ENCODE results near the gene CMKLR1.

CMKLR1 gene

GRCh38 chr12:108360487-108360886, 21.4 kb upstream of the CMKLR1 start:
- DNase-seq, result no peak

GRCh38 chr12:108360057-108360456, 20.9 kb upstream of the CMKLR1 start:
- DNase-seq, result no peak

GRCh38 chr12:108358580-108358965, 19.5 kb upstream of the CMKLR1 start:
- no peak for DNase-seq

GRCh38 chr12:108357834-108358579, 18.9 kb upstream of the CMKLR1 start:
- DNase-seq, result no peak

- DNase-seq, result no peak
These were observed 18.0 kb upstream of the CMKLR1 start for GRCh38 chr12:108356835-108357806.

GRCh38 chr12:108355069-108355468, 16.0 kb upstream of the CMKLR1 start:
- no peak for DNase-seq

- DNase-seq, result no peak
These were observed 13.5 kb upstream of the CMKLR1 start for GRCh38 chr12:108352591-108352990.

- DNase-seq, result no peak
These were observed 11.4 kb upstream of the CMKLR1 start for GRCh38 chr12:108350511-108350910.

GRCh38 chr12:108349278-108349688, 10.2 kb upstream of the CMKLR1 start:
- no peak for DNase-seq

- DNase-seq, result no peak
These were observed 9.7 kb upstream of the CMKLR1 start for GRCh38 chr12:108348842-108349241.

GRCh38 chr12:108346727-108347710, 7.9 kb upstream of the CMKLR1 start:
- DNase-seq, result no peak

- DNase-seq, result no peak
These were observed 6.9 kb upstream of the CMKLR1 start for GRCh38 chr12:108345716-108346633.

GRCh38 chr12:108342985-108343384, 3.9 kb upstream of the CMKLR1 start:
- DNase-seq, result no peak

- no peak for DNase-seq
These were observed 3.0 kb upstream of the CMKLR1 start for GRCh38 chr12:108341854-108342847.

GRCh38 chr12:108341356-108341755, 2.2 kb upstream of the CMKLR1 start:
- no peak for DNase-seq

GRCh38 chr12:108340037-108340436, 926 bp upstream of the CMKLR1 start:
- DNase-seq, result no peak

GRCh38 chr12:108337235-108338223, 1.6 kb downstream of the CMKLR1 start:
- no peak for DNase-seq

GRCh38 chr12:108335349-108336119, 3.6 kb downstream of the CMKLR1 start:
- no peak for DNase-seq
